HCT116 (cell line): ENCODE data around the gene DNM3. TPM values are rescaled to one million over a fixed set of nuclear protein-coding genes. Genes with fewer than 3 reads are reported as not detected.

Source experiments
- ATAC-seq: fragments of 200-7000 bp; cut with Tn5 transposase; 2 replicates; pipeline ENCODE4 v1.9.1; 2020; ENCODE audit warnings: mild to moderate bottlenecking, moderate library complexity
- BruUV-seq: library from RNA; stranded (reverse); fragments of 400-500 nt; replicated peaks from 2 replicates; lab custom pipeline; 2021; lab: Mats Ljungman, UMichigan
- CTCF ChIA-PET: fragments of 300-600 bp; sonication (Branson Sonifier 250); formaldehyde crosslinking; loops from one replicate; lab custom pipeline; 2021; ENCODE audit warnings: antibody characterized with exemption; lab: Charles Lee
- POLR2A ChIA-PET: fragments of 300-600, 350-600 bp; sonication (Branson Sonifier 250); formaldehyde crosslinking; loops from one replicate; lab custom pipeline; 2021; ENCODE audit warnings: antibody characterized with exemption; lab: Charles Lee
- RAD21 ChIA-PET, 2 experiments: fragments of 300-600 bp; sonication (Branson Sonifier 250); formaldehyde crosslinking; loops; one replicate each; lab custom pipeline; 2023; ENCODE audit warnings: low total read pairs in 2 of 2; ENCODE audit not compliant: uncharacterized antibody in 2 of 2, unreplicated experiment in 2 of 2, low non-redundant PET in 1 of 2; lab: Charles Lee
- DNase-seq: peaks from one replicate; pipeline ENCODE4 v3.0.0-alpha.2; 2010; ENCODE audit warnings: low read depth, low spot score
- H2AFZ ChIP-seq: fragments of 200-600 bp; shearing (Covaris generic), sonication (generic); 2 replicates; pipeline ENCODE4 v1.6.1; 2017; ENCODE audit warnings: low read depth, mixed run types, mixed read lengths, antibody characterized with exemption, low read length; ENCODE audit not compliant: poor library complexity, severe bottlenecking
- H3K27ac ChIP-seq: 2 replicates; pipeline ENCODE4 v1.5.1; 2012; ENCODE audit warnings: low read depth, low read length
- H3K27me3 ChIP-seq: fragments of 200-600 bp; sonication (generic); 2 replicates; pipeline ENCODE4 v1.6.1; 2016; ENCODE audit warnings: mixed run types, low read length, mixed read lengths; ENCODE audit not compliant: insufficient read depth
- H3K36me3 ChIP-seq, 2 experiments: fragments of 200-500 bp in 1 of 2; fragments of 200-600 bp in 1 of 2; sonication (Bioruptor generic) in 1 of 2; sonication (generic) in 1 of 2; 2 replicates each; pipeline versions ENCODE4 v1.5.1 to v1.6.1; 2014 to 2016; ENCODE audit warnings: low read length in 2 of 2, inconsistent platforms in 1 of 2, mixed read lengths in 1 of 2, mixed run types in 1 of 2; ENCODE audit not compliant: insufficient read depth in 2 of 2, control insufficient read depth in 1 of 2
- H3K4me1 ChIP-seq, 2 experiments: fragments of 200-600 bp in 1 of 2; sonication (generic) in 1 of 2; 2 replicates each; pipeline versions ENCODE4 v1.5.1 to v1.6.1; 2012 to 2017; ENCODE audit warnings: low read length in 2 of 2, inconsistent platforms in 1 of 2, mild to moderate bottlenecking in 1 of 2, mixed read lengths in 1 of 2, mixed run types in 1 of 2, moderate library complexity in 1 of 2; ENCODE audit not compliant: insufficient read depth in 2 of 2, control insufficient read depth in 1 of 2
- H3K4me2 ChIP-seq: fragments of 200-600 bp; sonication (generic); 2 replicates; pipeline ENCODE4 v1.6.1; 2017; ENCODE audit warnings: mixed run types, low read length, mixed read lengths
- H3K4me3 ChIP-seq, 2 experiments: fragments of 200-600 bp in 1 of 2; sonication (generic) in 1 of 2; replicated peaks in 1 of 2; 2 replicates each; pipeline ENCODE4 v1.5.1; 2011 to 2016; ENCODE audit warnings: low read length in 2 of 2, control low read depth in 1 of 2, low read depth in 1 of 2, mild to moderate bottlenecking in 1 of 2, mixed read lengths in 1 of 2, mixed run types in 1 of 2
- H3K79me2 ChIP-seq: fragments of 200-600 bp; sonication (generic); 2 replicates; pipeline ENCODE4 v1.6.1; 2017; ENCODE audit warnings: mild to moderate bottlenecking, mixed run types, low read length, moderate library complexity, mixed read lengths; ENCODE audit not compliant: insufficient read depth
- H3K9ac ChIP-seq: fragments of 200-600 bp; sonication (generic); 2 replicates; pipeline ENCODE4 v1.6.1; 2016; ENCODE audit warnings: low read length, mixed read lengths
- H3K9me2 ChIP-seq: fragments of 200-600 bp; sonication (generic), shearing (Covaris generic); 2 replicates; pipeline ENCODE4 v1.6.1; 2017; ENCODE audit warnings: mixed run types, mild to moderate bottlenecking, moderate library complexity; ENCODE audit not compliant: insufficient read depth
- H3K9me3 ChIP-seq, 2 experiments: fragments of 200-500 bp in 1 of 2; fragments of 200-600 bp in 1 of 2; sonication (Bioruptor generic) in 1 of 2; sonication (generic) in 1 of 2; 2 replicates each; pipeline ENCODE4 v1.6.1; 2014 to 2017; ENCODE audit warnings: low read length in 2 of 2, mixed read lengths in 2 of 2, inconsistent platforms in 1 of 2, low read depth in 1 of 2, mild to moderate bottlenecking in 1 of 2, mixed run types in 1 of 2, moderate library complexity in 1 of 2; ENCODE audit not compliant: control insufficient read depth in 1 of 2, insufficient read depth in 1 of 2
- H4K20me1 ChIP-seq: fragments of 200-600 bp; sonication (generic), shearing (Covaris generic); 2 replicates; pipeline ENCODE4 v1.6.1; 2017; ENCODE audit warnings: mixed run types, mild to moderate bottlenecking, moderate library complexity; ENCODE audit not compliant: insufficient read depth
- ATF3 ChIP-seq: IDR thresholded peaks from 2 replicates; pipeline ENCODE4 v1.6.1; 2012
- CBX3 ChIP-seq: IDR thresholded peaks from 2 replicates; pipeline ENCODE4 v1.6.1; 2012; ENCODE audit warnings: low read depth
- EGR1 ChIP-seq: IDR thresholded peaks from 2 replicates; pipeline ENCODE4 v1.6.1; 2012; ENCODE audit warnings: low read depth
- ELF1 ChIP-seq: IDR thresholded peaks from 2 replicates; pipeline ENCODE4 v1.6.1; 2012; ENCODE audit warnings: low read depth, borderline replicate concordance
- EZH2 ChIP-seq: fragments of 200-600 bp; sonication (generic); IDR thresholded peaks from 2 replicates; pipeline ENCODE4 v1.6.1; 2017; ENCODE audit warnings: antibody characterized with exemption, mixed run types
- EZH2phosphoT487 ChIP-seq: fragments of 200-600 bp; IDR thresholded peaks from 2 replicates; pipeline ENCODE4 v1.6.1; 2018; ENCODE audit warnings: antibody characterized with exemption, borderline replicate concordance
- FOSL1 ChIP-seq: IDR thresholded peaks from 2 replicates; pipeline ENCODE4 v1.6.1; 2012; ENCODE audit warnings: low read depth
- MAX ChIP-seq: IDR thresholded peaks from 2 replicates; pipeline ENCODE4 v1.6.1; 2012
- POLR2A ChIP-seq: IDR thresholded peaks from 2 replicates; pipeline ENCODE4 v1.7.0; 2011; ENCODE audit warnings: borderline replicate concordance; ENCODE audit not compliant: insufficient read depth, insufficient read length; ENCODE audit errors: extremely low read depth
- REST ChIP-seq: IDR thresholded peaks from 2 replicates; pipeline ENCODE4 v1.6.1; 2012; ENCODE audit warnings: low read depth
- SIN3A ChIP-seq: IDR thresholded peaks from 2 replicates; pipeline ENCODE4 v1.6.1; 2012; ENCODE audit warnings: low read depth
- SP1 ChIP-seq: IDR thresholded peaks from 2 replicates; pipeline ENCODE4 v1.6.1; 2012; ENCODE audit warnings: low read depth
- SRF ChIP-seq: IDR thresholded peaks from 2 replicates; pipeline ENCODE4 v1.6.1; 2012; ENCODE audit warnings: low read depth
- TCF7L2 ChIP-seq: IDR thresholded peaks from 2 replicates; pipeline ENCODE4 v1.7.0; 2011; ENCODE audit warnings: borderline replicate concordance, inconsistent platforms; ENCODE audit not compliant: insufficient read depth, insufficient read length; ENCODE audit errors: extremely low read depth
- YY1 ChIP-seq: IDR thresholded peaks from 2 replicates; pipeline ENCODE4 v1.6.1; 2011; ENCODE audit warnings: low read length, low read depth, moderate library complexity, mild to moderate bottlenecking; ENCODE audit not compliant: insufficient replicate concordance; ENCODE audit errors: extremely low read depth
- ZFX ChIP-seq: fragments of 450-650 bp; IDR thresholded peaks from 2 replicates; pipeline ENCODE4 v1.6.1; 2017
- ZNF274 ChIP-seq: fragments of 200-500 bp; sonication (Bioruptor generic); IDR thresholded peaks from 2 replicates; pipeline ENCODE4 v1.6.1; 2014; ENCODE audit warnings: mild to moderate bottlenecking, low read depth, low read length, inconsistent platforms
- intact Hi-C: fragments of 100-400 bp; cut with micrococcal nuclease; formaldehyde crosslinking; loops from 2 replicates; pipeline ENCODE4 v1.10.0; 2022
- total RNA-seq: library from RNA; stranded (reverse); gene quantifications from one replicate; pipeline ENCODE4 v1.2.1, GENCODE V29; 2021; ENCODE audit not compliant: unreplicated experiment
- TF ChIP-seq, protein P1 (sequence below), 3 experiments: fragments of 200-600 bp in 1 of 3; sonication (generic) in 1 of 3; IDR thresholded peaks in 2 of 3; conservative IDR thresholded peaks in 1 of 3; 2 replicates each; pipeline ENCODE4 v1.5.1; 2012 to 2017; ENCODE audit warnings: low read depth in 2 of 3, low read length in 2 of 3, antibody characterized with exemption in 1 of 3, borderline replicate concordance in 1 of 3, control low read depth in 1 of 3, mild to moderate bottlenecking in 1 of 3, mixed read lengths in 1 of 3, mixed run types in 1 of 3, moderate library complexity in 1 of 3; ENCODE audit not compliant: insufficient read depth in 1 of 3
- TF ChIP-seq, protein P2 (sequence below): IDR thresholded peaks from 2 replicates; pipeline ENCODE4 v1.6.1; 2011; ENCODE audit warnings: mild to moderate bottlenecking, low read length, moderate library complexity; ENCODE audit not compliant: insufficient replicate concordance; ENCODE audit errors: extremely low read depth

The DNM3 gene
- total RNA-seq, 1 experiment from 2014 or later: 3.1 TPM

DNA sequence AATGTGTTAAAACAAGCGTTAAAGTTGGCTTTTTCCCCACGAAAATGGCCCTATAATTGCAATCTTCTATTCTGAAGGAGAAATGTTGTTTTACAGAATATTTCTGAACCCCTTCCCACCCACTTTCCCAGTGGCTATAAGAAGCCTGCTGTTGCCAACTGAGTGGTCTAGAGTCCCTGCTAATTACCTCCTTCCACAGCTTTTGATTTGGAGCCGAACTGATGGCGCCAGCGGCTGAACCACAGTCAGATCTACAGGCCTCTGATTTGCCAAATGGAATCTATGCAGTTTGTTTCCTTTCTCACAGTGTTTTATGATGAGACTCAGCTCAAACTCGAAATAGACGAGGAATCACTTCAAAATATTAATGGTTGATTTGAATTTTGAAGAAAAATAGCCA is 503.1 kb downstream of the DNM3 start:
- ChIA-PET CTCF (no interaction called here), RAD21 (no interaction called here), POLR2A (no interaction called here)
- Histone ChIP-seq H3K27ac (no peak overlapping the region), H3K36me3 (no peaks in the 10 kb centered on the region), H2AFZ (no peak overlapping the region), H3K4me3 (no peak overlapping the region), H3K4me2 (no peak overlapping the region), H3K4me1 (peaks cover 10 to 17% of the 10 kb centered on the region in 2 experiments; a peak in 3 of 4 replicates), H3K27me3 (no peaks in the 10 kb centered on the region), H4K20me1 (no peaks in the 10 kb centered on the region), H3K79me2 (no peaks in the 10 kb centered on the region), H3K9me2 (no peaks in the 10 kb centered on the region), H3K9me3 (no peaks in the 10 kb centered on the region), H3K9ac (no peak overlapping the region)
- ATAC-seq: no peak
- no TSS peak for BruUV-seq
- intact Hi-C loops: no loop called here
- no peak for DNase-seq
- TF ChIP-seq ATF3 (no peak), EGR1 (no peak), TCF7L2 (no peak), REST (no peak), EZH2phosphoT487 (no peak), FOSL1 (no peak), SRF (no peak), MAX (no peak), ZNF274 (no peak), ELF1 (no peak), EZH2 (no peak), CBX3 (no peak), POLR2A (no peak), SP1 (no peak), SIN3A (no peak), YY1 (no peak), ZFX (no peak)
- TF ChIP-seq, protein P1, sequence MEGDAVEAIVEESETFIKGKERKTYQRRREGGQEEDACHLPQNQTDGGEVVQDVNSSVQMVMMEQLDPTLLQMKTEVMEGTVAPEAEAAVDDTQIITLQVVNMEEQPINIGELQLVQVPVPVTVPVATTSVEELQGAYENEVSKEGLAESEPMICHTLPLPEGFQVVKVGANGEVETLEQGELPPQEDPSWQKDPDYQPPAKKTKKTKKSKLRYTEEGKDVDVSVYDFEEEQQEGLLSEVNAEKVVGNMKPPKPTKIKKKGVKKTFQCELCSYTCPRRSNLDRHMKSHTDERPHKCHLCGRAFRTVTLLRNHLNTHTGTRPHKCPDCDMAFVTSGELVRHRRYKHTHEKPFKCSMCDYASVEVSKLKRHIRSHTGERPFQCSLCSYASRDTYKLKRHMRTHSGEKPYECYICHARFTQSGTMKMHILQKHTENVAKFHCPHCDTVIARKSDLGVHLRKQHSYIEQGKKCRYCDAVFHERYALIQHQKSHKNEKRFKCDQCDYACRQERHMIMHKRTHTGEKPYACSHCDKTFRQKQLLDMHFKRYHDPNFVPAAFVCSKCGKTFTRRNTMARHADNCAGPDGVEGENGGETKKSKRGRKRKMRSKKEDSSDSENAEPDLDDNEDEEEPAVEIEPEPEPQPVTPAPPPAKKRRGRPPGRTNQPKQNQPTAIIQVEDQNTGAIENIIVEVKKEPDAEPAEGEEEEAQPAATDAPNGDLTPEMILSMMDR (IDR thresholded peaks at IDR 0.05 in 2 of 3, conservative IDR thresholded peaks at IDR 0.05 in 1 of 3; ENCODE audit: borderline replicate concordance in 1 of 3, insufficient read depth in 1 of 3, low read depth in 2 of 3, low read length in 2 of 3): no peak
- TF ChIP-seq, protein P2, sequence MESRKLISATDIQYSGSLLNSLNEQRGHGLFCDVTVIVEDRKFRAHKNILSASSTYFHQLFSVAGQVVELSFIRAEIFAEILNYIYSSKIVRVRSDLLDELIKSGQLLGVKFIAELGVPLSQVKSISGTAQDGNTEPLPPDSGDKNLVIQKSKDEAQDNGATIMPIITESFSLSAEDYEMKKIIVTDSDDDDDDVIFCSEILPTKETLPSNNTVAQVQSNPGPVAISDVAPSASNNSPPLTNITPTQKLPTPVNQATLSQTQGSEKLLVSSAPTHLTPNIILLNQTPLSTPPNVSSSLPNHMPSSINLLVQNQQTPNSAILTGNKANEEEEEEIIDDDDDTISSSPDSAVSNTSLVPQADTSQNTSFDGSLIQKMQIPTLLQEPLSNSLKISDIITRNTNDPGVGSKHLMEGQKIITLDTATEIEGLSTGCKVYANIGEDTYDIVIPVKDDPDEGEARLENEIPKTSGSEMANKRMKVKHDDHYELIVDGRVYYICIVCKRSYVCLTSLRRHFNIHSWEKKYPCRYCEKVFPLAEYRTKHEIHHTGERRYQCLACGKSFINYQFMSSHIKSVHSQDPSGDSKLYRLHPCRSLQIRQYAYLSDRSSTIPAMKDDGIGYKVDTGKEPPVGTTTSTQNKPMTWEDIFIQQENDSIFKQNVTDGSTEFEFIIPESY: no peak
